HCT116 (cell line): Measurements from ENCODE around the gene PSMB7. TPM values are rescaled to one million over a fixed set of nuclear protein-coding genes. Genes with fewer than 3 reads are reported as not detected.

Experiments
- ATAC-seq: fragments of 200-7000 bp; cut with Tn5 transposase; 2 replicates; pipeline ENCODE4 v1.9.1; 2020; ENCODE audit warnings: mild to moderate bottlenecking, moderate library complexity
- BruUV-seq: library from RNA; stranded (reverse); fragments of 400-500 nt; replicated peaks from 2 replicates; lab custom pipeline; 2021; lab: Mats Ljungman, UMichigan
- CTCF ChIA-PET: fragments of 300-600 bp; sonication (Branson Sonifier 250); formaldehyde crosslinking; loops from one replicate; lab custom pipeline; 2021; ENCODE audit warnings: antibody characterized with exemption; lab: Charles Lee
- POLR2A ChIA-PET: fragments of 300-600, 350-600 bp; sonication (Branson Sonifier 250); formaldehyde crosslinking; loops from one replicate; lab custom pipeline; 2021; ENCODE audit warnings: antibody characterized with exemption; lab: Charles Lee
- RAD21 ChIA-PET, 2 experiments: fragments of 300-600 bp; sonication (Branson Sonifier 250); formaldehyde crosslinking; loops; one replicate each; lab custom pipeline; 2023; ENCODE audit warnings: low total read pairs in 2 of 2; ENCODE audit not compliant: uncharacterized antibody in 2 of 2, unreplicated experiment in 2 of 2, low non-redundant PET in 1 of 2; lab: Charles Lee
- DNase-seq: peaks from one replicate; pipeline ENCODE4 v3.0.0-alpha.2; 2010; ENCODE audit warnings: low read depth, low spot score
- H2AFZ ChIP-seq: fragments of 200-600 bp; shearing (Covaris generic), sonication (generic); 2 replicates; pipeline ENCODE4 v1.6.1; 2017; ENCODE audit warnings: low read depth, mixed run types, mixed read lengths, antibody characterized with exemption, low read length; ENCODE audit not compliant: poor library complexity, severe bottlenecking
- H3K27ac ChIP-seq: 2 replicates; pipeline ENCODE4 v1.5.1; 2012; ENCODE audit warnings: low read depth, low read length
- H3K27me3 ChIP-seq: fragments of 200-600 bp; sonication (generic); 2 replicates; pipeline ENCODE4 v1.6.1; 2016; ENCODE audit warnings: mixed run types, low read length, mixed read lengths; ENCODE audit not compliant: insufficient read depth
- H3K36me3 ChIP-seq, 2 experiments: fragments of 200-500 bp in 1 of 2; fragments of 200-600 bp in 1 of 2; sonication (Bioruptor generic) in 1 of 2; sonication (generic) in 1 of 2; 2 replicates each; pipeline versions ENCODE4 v1.5.1 to v1.6.1; 2014 to 2016; ENCODE audit warnings: low read length in 2 of 2, inconsistent platforms in 1 of 2, mixed read lengths in 1 of 2, mixed run types in 1 of 2; ENCODE audit not compliant: insufficient read depth in 2 of 2, control insufficient read depth in 1 of 2
- H3K4me1 ChIP-seq, 2 experiments: fragments of 200-600 bp in 1 of 2; sonication (generic) in 1 of 2; 2 replicates each; pipeline versions ENCODE4 v1.5.1 to v1.6.1; 2012 to 2017; ENCODE audit warnings: low read length in 2 of 2, inconsistent platforms in 1 of 2, mild to moderate bottlenecking in 1 of 2, mixed read lengths in 1 of 2, mixed run types in 1 of 2, moderate library complexity in 1 of 2; ENCODE audit not compliant: insufficient read depth in 2 of 2, control insufficient read depth in 1 of 2
- H3K4me2 ChIP-seq: fragments of 200-600 bp; sonication (generic); 2 replicates; pipeline ENCODE4 v1.6.1; 2017; ENCODE audit warnings: mixed run types, low read length, mixed read lengths
- H3K4me3 ChIP-seq, 2 experiments: fragments of 200-600 bp in 1 of 2; sonication (generic) in 1 of 2; replicated peaks in 1 of 2; 2 replicates each; pipeline ENCODE4 v1.5.1; 2011 to 2016; ENCODE audit warnings: low read length in 2 of 2, control low read depth in 1 of 2, low read depth in 1 of 2, mild to moderate bottlenecking in 1 of 2, mixed read lengths in 1 of 2, mixed run types in 1 of 2
- H3K79me2 ChIP-seq: fragments of 200-600 bp; sonication (generic); 2 replicates; pipeline ENCODE4 v1.6.1; 2017; ENCODE audit warnings: mild to moderate bottlenecking, mixed run types, low read length, moderate library complexity, mixed read lengths; ENCODE audit not compliant: insufficient read depth
- H3K9ac ChIP-seq: fragments of 200-600 bp; sonication (generic); 2 replicates; pipeline ENCODE4 v1.6.1; 2016; ENCODE audit warnings: low read length, mixed read lengths
- H3K9me2 ChIP-seq: fragments of 200-600 bp; sonication (generic), shearing (Covaris generic); 2 replicates; pipeline ENCODE4 v1.6.1; 2017; ENCODE audit warnings: mixed run types, mild to moderate bottlenecking, moderate library complexity; ENCODE audit not compliant: insufficient read depth
- H3K9me3 ChIP-seq, 2 experiments: fragments of 200-500 bp in 1 of 2; fragments of 200-600 bp in 1 of 2; sonication (Bioruptor generic) in 1 of 2; sonication (generic) in 1 of 2; 2 replicates each; pipeline ENCODE4 v1.6.1; 2014 to 2017; ENCODE audit warnings: low read length in 2 of 2, mixed read lengths in 2 of 2, inconsistent platforms in 1 of 2, low read depth in 1 of 2, mild to moderate bottlenecking in 1 of 2, mixed run types in 1 of 2, moderate library complexity in 1 of 2; ENCODE audit not compliant: control insufficient read depth in 1 of 2, insufficient read depth in 1 of 2
- H4K20me1 ChIP-seq: fragments of 200-600 bp; sonication (generic), shearing (Covaris generic); 2 replicates; pipeline ENCODE4 v1.6.1; 2017; ENCODE audit warnings: mixed run types, mild to moderate bottlenecking, moderate library complexity; ENCODE audit not compliant: insufficient read depth
- ATF3 ChIP-seq: IDR thresholded peaks from 2 replicates; pipeline ENCODE4 v1.6.1; 2012
- CBX3 ChIP-seq: IDR thresholded peaks from 2 replicates; pipeline ENCODE4 v1.6.1; 2012; ENCODE audit warnings: low read depth
- CTCF ChIP-seq, 3 experiments: fragments of 200-600 bp in 1 of 3; sonication (generic) in 1 of 3; IDR thresholded peaks in 2 of 3; conservative IDR thresholded peaks in 1 of 3; 2 replicates each; pipeline ENCODE4 v1.5.1; 2012 to 2017; ENCODE audit warnings: low read depth in 2 of 3, low read length in 2 of 3, antibody characterized with exemption in 1 of 3, borderline replicate concordance in 1 of 3, control low read depth in 1 of 3, mild to moderate bottlenecking in 1 of 3, mixed read lengths in 1 of 3, mixed run types in 1 of 3, moderate library complexity in 1 of 3; ENCODE audit not compliant: insufficient read depth in 1 of 3
- EGR1 ChIP-seq: IDR thresholded peaks from 2 replicates; pipeline ENCODE4 v1.6.1; 2012; ENCODE audit warnings: low read depth
- ELF1 ChIP-seq: IDR thresholded peaks from 2 replicates; pipeline ENCODE4 v1.6.1; 2012; ENCODE audit warnings: low read depth, borderline replicate concordance
- EZH2 ChIP-seq: fragments of 200-600 bp; sonication (generic); IDR thresholded peaks from 2 replicates; pipeline ENCODE4 v1.6.1; 2017; ENCODE audit warnings: antibody characterized with exemption, mixed run types
- EZH2phosphoT487 ChIP-seq: fragments of 200-600 bp; IDR thresholded peaks from 2 replicates; pipeline ENCODE4 v1.6.1; 2018; ENCODE audit warnings: antibody characterized with exemption, borderline replicate concordance
- FOSL1 ChIP-seq: IDR thresholded peaks from 2 replicates; pipeline ENCODE4 v1.6.1; 2012; ENCODE audit warnings: low read depth
- JUND ChIP-seq: IDR thresholded peaks from 2 replicates; pipeline ENCODE4 v1.6.1; 2012
- MAX ChIP-seq: IDR thresholded peaks from 2 replicates; pipeline ENCODE4 v1.6.1; 2012
- POLR2A ChIP-seq: IDR thresholded peaks from 2 replicates; pipeline ENCODE4 v1.7.0; 2011; ENCODE audit warnings: borderline replicate concordance; ENCODE audit not compliant: insufficient read depth, insufficient read length; ENCODE audit errors: extremely low read depth
- POLR2AphosphoS5 ChIP-seq: IDR thresholded peaks from 2 replicates; pipeline ENCODE4 v1.6.1; 2011; ENCODE audit warnings: mild to moderate bottlenecking, low read depth, low read length, moderate library complexity
- RAD21 ChIP-seq: IDR thresholded peaks from 2 replicates; pipeline ENCODE4 v1.6.1; 2012; ENCODE audit warnings: low read depth, mild to moderate bottlenecking
- REST ChIP-seq: IDR thresholded peaks from 2 replicates; pipeline ENCODE4 v1.6.1; 2012; ENCODE audit warnings: low read depth
- SP1 ChIP-seq: IDR thresholded peaks from 2 replicates; pipeline ENCODE4 v1.6.1; 2012; ENCODE audit warnings: low read depth
- SRF ChIP-seq: IDR thresholded peaks from 2 replicates; pipeline ENCODE4 v1.6.1; 2012; ENCODE audit warnings: low read depth
- YY1 ChIP-seq: IDR thresholded peaks from 2 replicates; pipeline ENCODE4 v1.6.1; 2011; ENCODE audit warnings: low read length, low read depth, moderate library complexity, mild to moderate bottlenecking; ENCODE audit not compliant: insufficient replicate concordance; ENCODE audit errors: extremely low read depth
- ZBTB33 ChIP-seq: IDR thresholded peaks from 2 replicates; pipeline ENCODE4 v1.6.1; 2011; ENCODE audit warnings: mild to moderate bottlenecking, low read length, moderate library complexity; ENCODE audit not compliant: insufficient replicate concordance; ENCODE audit errors: extremely low read depth
- ZNF274 ChIP-seq: fragments of 200-500 bp; sonication (Bioruptor generic); IDR thresholded peaks from 2 replicates; pipeline ENCODE4 v1.6.1; 2014; ENCODE audit warnings: mild to moderate bottlenecking, low read depth, low read length, inconsistent platforms
- intact Hi-C: fragments of 100-400 bp; cut with micrococcal nuclease; formaldehyde crosslinking; loops from 2 replicates; pipeline ENCODE4 v1.10.0; 2022
- total RNA-seq: library from RNA; stranded (reverse); gene quantifications from one replicate; pipeline ENCODE4 v1.2.1, GENCODE V29; 2021; ENCODE audit not compliant: unreplicated experiment

Gene PSMB7
- total RNA-seq, 1 experiment from 2014 or later = 222 TPM

GRCh38 chr9:124329206-124329792 is 85.9 kb downstream of the PSMB7 start:
- no peak for ATAC-seq
- CTCF ChIA-PET = no interaction called here

More at GRCh38 chr9:124329206-124329792, 85.9 kb downstream of the PSMB7 start:
- BruUV-seq = no TSS peak
- H3K36me3 ChIP-seq = peaks cover 2 to 4% of the 10 kb centered on the region in 2 experiments; a peak in 3 of 4 replicates
- no peak overlapping the region for H3K4me2 ChIP-seq
- DNase-seq = no peak
- ChIA-PET POLR2A (no interaction called here), RAD21 (no interaction called here)
- no peaks in the 10 kb centered on the region for H3K9me3 ChIP-seq
- intact Hi-C loops = no loop called here
- no peaks in the 10 kb centered on the region for H3K4me1 ChIP-seq
- no peak overlapping the region for H3K27ac ChIP-seq
- no peak overlapping the region for H3K4me3 ChIP-seq
- TF ChIP-seq FOSL1 = no peak
- TF ChIP-seq ELF1 = no peak
- no peak for TF ChIP-seq ATF3
- TF ChIP-seq SP1 = no peak
- TF ChIP-seq POLR2A = no peak
- TF ChIP-seq EZH2phosphoT487 = no peak
- no peak for TF ChIP-seq POLR2AphosphoS5
- TF ChIP-seq CTCF (IDR thresholded peaks at IDR 0.05 in 2 of 3, conservative IDR thresholded peaks at IDR 0.05 in 1 of 3; ENCODE audit: borderline replicate concordance in 1 of 3, insufficient read depth in 1 of 3, low read depth in 2 of 3, low read length in 2 of 3) = no peak
- no peak for TF ChIP-seq RAD21
- TF ChIP-seq EZH2 = no peak
- TF ChIP-seq ZBTB33 = no peak
- no peak for TF ChIP-seq EGR1
- no peak for TF ChIP-seq YY1
- TF ChIP-seq MAX = no peak
- TF ChIP-seq REST = no peak
- no peak for TF ChIP-seq JUND
- no peak for TF ChIP-seq SRF
- no peak for TF ChIP-seq ZNF274
- no peak for TF ChIP-seq CBX3
- H3K9me2 ChIP-seq = no peaks in the 10 kb centered on the region
- H3K27me3 ChIP-seq = no peaks in the 10 kb centered on the region
- H3K9ac ChIP-seq = no peak overlapping the region
- no peaks in the 10 kb centered on the region for H3K79me2 ChIP-seq
- no peaks in the 10 kb centered on the region for H4K20me1 ChIP-seq
- no peak overlapping the region for H2AFZ ChIP-seq
